IPS DF 6.9 (cell line): ENCODE results near the gene HIGD2B.
"Not testable (repeated sequence)": the region's sequence is repeated elsewhere in the genome, so short reads cannot be mapped to it uniquely, and the experiment has no call there.

ENCODE experiments used
- DNase-seq: peaks from one replicate; pipeline ENCODE4 v3.0.0-alpha.2; 2013; ENCODE audit warnings: low read depth, low spot score
- H3K27ac ChIP-seq: one replicate; pipeline ENCODE4 v1.5.1; 2013; ENCODE audit warnings: low read length, control low read depth
- H3K27me3 ChIP-seq: 2 replicates; pipeline ENCODE4 v1.6.1; 2013; ENCODE audit warnings: mild to moderate bottlenecking, low read length; ENCODE audit not compliant: control insufficient read depth, insufficient read depth
- H3K36me3 ChIP-seq: 2 replicates; pipeline ENCODE4 v1.6.1; 2013; ENCODE audit warnings: low read length; ENCODE audit not compliant: control insufficient read depth, insufficient read depth
- H3K4me1 ChIP-seq: 2 replicates; pipeline ENCODE4 v1.6.1; 2013; ENCODE audit warnings: low read length; ENCODE audit not compliant: control insufficient read depth, insufficient read depth
- H3K4me3 ChIP-seq: 2 replicates; pipeline ENCODE4 v1.5.1; 2013; ENCODE audit warnings: mild to moderate bottlenecking, low read length
- H3K9me3 ChIP-seq: 2 replicates; pipeline ENCODE4 v1.6.1; 2013; ENCODE audit warnings: low read length, inconsistent platforms; ENCODE audit not compliant: control insufficient read depth, insufficient read depth
- WGBS: extraction: QIAGEN DNeasy Blood & Tissue Kit; methylation state at CpG from one replicate; pipeline ENCODE4 v1.1.7; 2013; ENCODE audit warnings: mixed read lengths, missing lambda C conversion rate; ENCODE audit not compliant: insufficient read length, insufficient coverage; 5-methylcytosine and 5-hydroxymethylcytosine counted together

The HIGD2B gene

DNA sequence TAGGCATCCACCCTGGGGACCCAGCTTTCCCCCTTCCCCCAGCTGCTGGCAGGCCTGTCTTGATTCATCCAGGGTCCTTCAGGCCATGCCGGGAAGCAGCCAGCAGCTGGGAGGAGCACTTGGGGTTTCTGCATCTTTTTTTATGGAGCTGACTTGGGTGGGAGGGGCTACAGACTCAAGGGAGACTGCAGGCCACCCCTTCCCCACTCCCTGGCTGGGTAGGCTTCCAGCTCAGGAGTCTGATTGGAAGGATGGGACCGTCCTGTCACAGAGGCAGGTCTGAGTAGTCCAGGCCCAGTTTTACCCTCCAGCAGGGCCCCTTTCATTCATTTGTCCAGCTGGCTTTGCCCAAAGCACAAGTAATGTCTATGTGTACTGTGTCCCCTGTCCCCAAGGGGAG is 43.7 kb downstream of the HIGD2B start:
- not testable (repeated sequence) for H3K4me3 ChIP-seq, H3K27ac ChIP-seq, H3K36me3 ChIP-seq, DNase-seq, H3K4me1 ChIP-seq, H3K27me3 ChIP-seq, H3K9me3 ChIP-seq
- WGBS: no CpG with 5 or more reads among the region's 2 CpGs

DNA sequence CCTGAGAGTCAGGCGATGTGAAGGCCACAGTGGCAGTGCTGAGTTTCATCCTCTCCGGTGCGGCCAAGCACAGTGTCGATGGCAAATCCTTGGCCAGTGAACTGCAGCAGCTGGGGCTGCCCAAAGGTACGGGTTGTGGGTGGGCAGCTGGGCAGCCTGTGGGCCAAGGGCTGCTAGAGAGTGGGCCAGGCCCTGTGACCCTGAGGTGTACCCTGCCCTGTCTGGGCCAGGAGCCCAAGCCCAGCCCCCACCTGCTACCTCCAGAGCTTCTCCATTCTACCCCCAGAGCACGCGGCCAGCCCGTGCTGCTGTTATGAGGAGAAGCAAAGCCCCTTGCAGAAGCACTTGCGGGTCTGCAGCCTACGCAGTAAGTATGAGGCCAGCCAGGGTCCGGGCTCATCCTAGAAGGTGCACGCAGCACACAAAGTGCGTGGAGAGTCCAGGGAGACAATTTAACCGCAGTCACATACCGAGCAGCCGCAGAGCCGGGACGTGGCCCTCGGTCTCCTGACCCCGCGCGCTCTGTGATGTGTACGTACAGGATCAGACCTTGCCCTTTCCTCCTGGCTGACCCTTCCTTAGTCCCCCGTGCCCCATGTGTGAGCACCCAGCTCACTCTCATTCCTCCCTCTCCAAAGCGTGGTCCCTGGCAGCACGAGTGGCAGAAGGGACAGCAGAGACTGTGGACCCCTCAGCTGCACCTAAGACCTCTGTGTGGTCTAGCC is 46.1 kb downstream of the HIGD2B start:
- not testable (repeated sequence) for H3K27ac ChIP-seq, H3K9me3 ChIP-seq, H3K27me3 ChIP-seq, H3K4me1 ChIP-seq, DNase-seq, H3K36me3 ChIP-seq, H3K4me3 ChIP-seq
- no CpG with 5 or more reads among the region's 26 CpGs for WGBS

DNA sequence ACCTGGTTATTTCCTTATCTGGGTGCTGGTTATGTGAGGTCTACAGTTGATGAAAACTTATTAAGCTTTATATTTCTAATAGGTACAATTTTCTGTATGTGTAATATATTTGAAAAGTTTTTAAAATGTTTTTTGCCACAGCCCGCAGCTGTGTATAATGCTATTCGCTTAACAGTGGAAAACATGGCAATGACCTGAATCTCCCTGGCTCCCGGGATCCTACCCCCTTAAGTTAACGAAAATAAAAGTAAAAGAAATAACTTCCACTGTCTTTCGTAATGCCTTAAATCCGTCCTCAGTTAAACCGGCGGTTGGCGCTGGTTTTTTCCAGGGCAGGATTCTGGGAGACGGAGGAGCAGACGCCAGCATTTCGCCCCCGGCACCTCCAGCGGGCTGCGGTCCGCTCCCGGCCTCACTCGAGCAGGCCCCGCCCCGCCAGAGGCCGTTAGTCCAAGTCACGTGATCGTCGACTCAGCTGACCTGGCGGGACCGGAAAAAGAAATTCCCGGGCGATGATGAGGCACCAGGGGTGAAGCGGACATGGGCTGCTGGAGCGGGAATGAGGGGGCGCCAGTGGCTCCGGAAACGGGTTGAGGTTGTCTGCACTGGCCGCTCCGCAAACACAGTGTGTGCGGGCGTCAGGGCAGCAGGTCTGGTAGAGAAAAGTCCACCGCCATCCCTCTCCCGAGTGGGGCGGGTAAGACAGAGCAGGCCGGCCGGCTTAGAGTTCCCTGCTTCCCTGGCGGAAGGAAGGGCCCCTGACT is 49.3 kb downstream of the HIGD2B start:
- peak overlapping the region; percentile 44; the same call in 1 of the 2 replicates for H3K4me3 ChIP-seq
- peak; percentile 7 for DNase-seq
- not testable (repeated sequence) for H3K36me3 ChIP-seq, H3K4me1 ChIP-seq, H3K9me3 ChIP-seq, H3K27me3 ChIP-seq, H3K27ac ChIP-seq
- no CpG with 5 or more reads among the region's 43 CpGs for WGBS

DNA sequence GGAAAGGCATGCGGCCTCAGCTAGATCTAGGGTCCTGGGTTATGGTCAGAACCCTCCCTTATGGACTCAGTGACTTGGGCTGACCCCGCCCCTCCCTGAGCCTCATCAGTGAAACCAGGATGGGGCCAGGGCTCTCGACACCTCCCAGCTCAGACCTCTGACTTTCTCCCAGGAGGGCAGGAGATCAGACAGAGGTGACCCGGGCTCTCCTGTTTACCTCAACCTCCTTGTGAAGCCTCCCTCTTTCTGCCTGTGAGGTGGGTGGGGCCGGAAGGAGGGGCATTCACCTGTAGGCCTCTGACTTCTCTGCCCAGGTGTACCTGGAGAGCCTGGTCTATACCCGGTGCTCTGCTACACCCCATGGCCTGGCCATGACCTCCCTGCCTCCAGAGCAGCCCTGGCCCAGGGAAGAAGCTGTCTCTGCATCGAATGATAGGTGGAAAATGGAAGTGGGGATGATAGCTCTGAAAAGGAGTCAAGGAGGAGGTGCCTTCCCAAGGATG is 56.9 kb downstream of the HIGD2B start:
- DNase-seq: not testable (repeated sequence)

DNA sequence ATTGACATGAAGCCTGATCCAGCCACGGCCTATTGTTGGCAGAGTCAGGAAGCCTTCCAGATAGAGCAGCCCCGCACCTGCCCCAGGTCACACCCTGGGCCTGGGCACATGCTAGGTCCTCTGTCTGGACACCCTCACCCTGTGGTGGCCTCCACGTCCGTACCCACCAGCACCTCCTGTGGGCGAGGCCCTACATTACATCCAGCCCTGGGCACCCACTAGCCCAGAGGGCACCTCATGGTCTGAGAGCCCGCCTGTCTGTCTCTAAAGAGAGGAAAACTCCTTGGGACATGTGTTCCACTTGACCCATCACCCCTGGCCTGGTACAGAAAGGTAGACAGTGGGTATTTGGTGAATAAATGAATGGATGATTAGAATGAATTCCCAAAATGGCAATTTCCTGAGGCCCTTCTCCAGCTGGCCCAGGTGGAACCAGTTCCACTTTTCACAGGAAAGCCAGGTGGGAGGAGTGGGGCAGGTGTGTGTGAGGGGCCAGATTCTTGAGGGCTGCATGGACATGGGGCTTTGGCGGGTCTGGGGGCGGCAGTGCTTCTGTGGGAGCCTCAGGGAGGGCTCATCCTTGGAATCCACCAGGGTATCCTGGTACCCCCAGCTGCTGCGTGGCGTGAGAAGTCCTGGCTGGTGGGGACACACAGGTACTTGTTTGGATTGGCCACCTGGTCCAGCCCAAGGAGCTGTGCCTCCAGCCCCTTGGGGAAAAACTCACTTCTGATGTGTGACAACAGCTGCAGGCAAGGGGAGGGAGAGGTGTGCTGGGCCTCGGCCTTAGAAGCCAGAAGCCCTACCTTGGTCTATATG is 57.5 kb downstream of the HIGD2B start:
- H3K4me1 ChIP-seq, DNase-seq, H3K4me3 ChIP-seq, H3K9me3 ChIP-seq, H3K36me3 ChIP-seq, H3K27me3 ChIP-seq, H3K27ac ChIP-seq: not testable (repeated sequence)
- WGBS: no CpG with 5 or more reads among the region's 11 CpGs

More for the DNA sequence above, 56.9 kb downstream of the HIGD2B start:
- H3K4me1 ChIP-seq, H3K4me3 ChIP-seq, H3K27ac ChIP-seq, H3K9me3 ChIP-seq, H3K27me3 ChIP-seq, H3K36me3 ChIP-seq: not testable (repeated sequence)
- no CpG with 5 or more reads among the region's 7 CpGs for WGBS

DNA sequence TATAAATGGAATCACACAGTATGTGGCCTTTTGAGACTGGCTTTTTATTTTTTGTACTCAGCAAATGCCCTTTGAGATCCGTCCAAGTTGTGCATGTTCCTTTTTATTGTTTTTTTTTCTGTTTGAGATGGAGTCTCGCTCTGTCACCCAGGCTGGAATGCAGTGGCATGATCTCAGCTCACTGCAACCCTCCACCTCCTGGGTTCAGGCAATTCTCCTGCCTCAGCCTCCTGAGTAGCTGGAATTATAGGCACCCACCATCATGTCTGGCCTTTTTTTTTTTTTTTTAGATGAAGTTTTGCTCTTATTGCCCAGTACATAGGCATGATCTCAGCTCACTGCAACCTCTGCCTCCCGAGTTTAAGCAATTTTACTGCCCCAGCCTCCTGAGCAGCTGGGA is 59.8 kb downstream of the HIGD2B start:
- H3K27me3 ChIP-seq, H3K4me1 ChIP-seq, H3K36me3 ChIP-seq, H3K4me3 ChIP-seq, H3K9me3 ChIP-seq, DNase-seq, H3K27ac ChIP-seq: not testable (repeated sequence)
- no CpG with 5 or more reads among the region's 3 CpGs for WGBS
